Embryonic facial prominence (tissue), 1 donor: Measurements from ENCODE around the gene EPB41L4B.

Experiments
- DNase-seq: peaks from one replicate; pipeline ENCODE4 v3.0.0-alpha.2; 2016; ENCODE audit errors: extremely low spot score

EPB41L4B gene

DNA sequence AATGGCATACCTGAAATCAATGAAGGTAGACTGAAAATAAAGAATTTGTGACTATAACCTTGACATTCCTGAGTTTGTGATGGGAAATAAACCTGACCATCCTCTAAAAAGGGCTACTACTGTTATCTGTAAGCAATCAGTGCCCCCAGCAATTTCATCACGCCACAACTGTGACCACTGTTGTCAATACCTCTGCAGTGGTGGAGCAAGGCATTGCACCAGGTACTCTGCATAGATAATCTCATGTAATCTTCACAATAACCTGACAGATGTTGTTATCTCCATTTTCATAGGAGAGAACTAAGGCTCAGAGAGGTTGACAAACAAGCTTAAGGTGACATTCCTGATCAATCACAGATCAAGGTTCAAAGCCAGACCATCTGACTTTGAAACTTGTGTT lies 115.3 kb downstream of the EPB41L4B start:
- no peak for DNase-seq

DNA sequence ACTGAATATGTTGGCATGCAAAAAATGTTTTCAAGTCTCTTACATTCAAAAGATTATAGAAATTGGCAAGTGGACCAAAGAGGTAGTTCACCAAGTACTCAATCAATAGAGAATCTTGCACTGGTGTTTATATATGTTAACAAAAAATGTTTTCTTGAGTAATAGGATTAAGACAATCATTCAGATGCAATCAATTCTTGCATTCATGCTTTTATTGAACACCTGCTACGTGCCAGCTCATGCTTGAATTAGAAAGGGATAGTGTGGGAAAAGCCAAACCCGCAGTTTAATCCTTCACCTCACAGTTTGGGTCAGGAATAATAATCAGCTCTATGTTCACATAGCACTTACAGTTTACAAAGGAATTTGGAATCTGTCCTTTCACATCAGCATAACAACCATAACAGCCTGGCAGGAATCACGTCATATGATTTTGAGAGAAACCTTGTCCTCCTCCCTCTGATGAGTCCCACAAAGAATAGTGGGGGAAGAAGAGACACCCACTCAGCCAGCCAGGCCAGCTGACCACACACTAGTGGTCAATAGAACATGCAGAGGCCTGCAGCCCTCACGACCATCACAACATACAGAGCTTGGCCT lies 117.0 kb downstream of the EPB41L4B start:
- DNase-seq: no peak

DNA sequence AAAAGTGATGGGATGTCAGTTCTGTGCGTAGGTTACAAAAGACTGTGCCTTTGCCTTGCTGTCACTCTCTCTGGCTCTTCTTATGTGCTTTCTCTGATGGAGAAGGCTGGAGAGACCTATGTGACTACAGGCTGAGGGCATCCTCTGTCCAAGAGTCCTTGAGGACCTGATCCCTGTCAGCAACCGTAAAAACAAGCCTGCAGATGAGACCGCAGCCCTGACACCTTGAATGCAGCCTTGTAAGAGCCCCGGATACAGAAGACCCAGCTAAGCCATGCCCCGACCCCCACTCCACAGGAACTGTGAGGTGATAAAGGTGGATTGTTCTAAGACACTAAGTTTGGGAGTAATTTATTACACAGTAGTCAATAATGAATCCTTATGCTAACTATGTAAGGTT lies 121.2 kb downstream of the EPB41L4B start:
- no peak for DNase-seq

DNA sequence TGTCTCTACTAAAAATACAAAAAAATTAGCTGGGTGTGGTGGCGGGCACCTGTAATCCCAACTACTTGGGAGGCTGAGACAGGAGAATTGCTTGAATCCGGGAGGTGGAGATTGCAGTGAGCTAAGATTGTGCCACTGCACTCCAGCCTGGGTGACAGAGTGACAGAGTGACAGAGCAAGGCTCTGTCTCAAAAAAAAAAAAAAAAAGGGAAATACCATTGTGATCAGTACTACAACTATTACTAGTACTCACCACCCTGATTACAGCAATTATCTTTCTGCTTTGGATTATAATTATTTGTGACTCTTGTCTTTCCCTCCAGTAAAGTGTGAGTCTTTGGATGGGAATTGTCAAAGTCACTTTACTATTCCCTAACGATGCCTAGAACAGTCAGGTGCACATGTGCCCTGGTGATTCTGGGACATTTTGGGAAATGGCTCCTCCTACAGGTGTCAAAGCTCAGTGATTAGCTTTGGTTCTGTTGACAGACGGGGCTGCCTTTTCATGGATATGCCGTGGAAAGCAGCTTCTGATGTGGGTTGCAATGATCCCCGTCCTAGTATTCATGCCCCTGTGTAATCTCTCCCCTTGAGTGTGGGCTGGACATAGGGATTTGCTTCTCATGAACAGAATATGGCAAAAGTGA lies 122.0 kb downstream of the EPB41L4B start:
- no peak for DNase-seq

DNA sequence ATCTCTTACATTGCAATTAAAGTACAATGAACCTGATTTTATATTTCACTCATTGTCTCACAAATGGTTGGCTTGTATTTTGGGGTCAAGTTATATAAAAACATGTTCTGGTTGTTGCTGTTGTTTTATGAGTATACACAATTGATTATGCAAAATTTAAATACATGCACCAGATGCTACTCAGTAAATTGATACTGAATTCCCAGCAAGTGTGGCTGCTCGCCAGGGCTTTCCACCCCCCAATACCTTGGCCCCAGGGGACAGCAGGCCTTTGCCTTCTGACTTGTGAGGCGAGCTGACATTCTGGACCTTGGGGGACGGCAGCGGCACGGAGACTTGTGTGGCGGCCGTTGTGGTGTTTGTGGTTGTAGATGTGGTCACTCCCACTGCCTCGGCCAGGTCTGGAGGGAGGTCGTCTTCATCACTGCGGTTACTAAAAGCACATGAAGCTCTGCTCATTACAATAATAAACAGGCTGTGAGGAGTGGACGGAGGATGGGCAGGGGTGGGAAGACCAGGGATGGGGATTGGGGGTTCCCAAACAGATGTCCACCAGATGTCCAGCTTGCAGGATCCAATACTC lies 126.8 kb downstream of the EPB41L4B start:
- no peak for DNase-seq

DNA sequence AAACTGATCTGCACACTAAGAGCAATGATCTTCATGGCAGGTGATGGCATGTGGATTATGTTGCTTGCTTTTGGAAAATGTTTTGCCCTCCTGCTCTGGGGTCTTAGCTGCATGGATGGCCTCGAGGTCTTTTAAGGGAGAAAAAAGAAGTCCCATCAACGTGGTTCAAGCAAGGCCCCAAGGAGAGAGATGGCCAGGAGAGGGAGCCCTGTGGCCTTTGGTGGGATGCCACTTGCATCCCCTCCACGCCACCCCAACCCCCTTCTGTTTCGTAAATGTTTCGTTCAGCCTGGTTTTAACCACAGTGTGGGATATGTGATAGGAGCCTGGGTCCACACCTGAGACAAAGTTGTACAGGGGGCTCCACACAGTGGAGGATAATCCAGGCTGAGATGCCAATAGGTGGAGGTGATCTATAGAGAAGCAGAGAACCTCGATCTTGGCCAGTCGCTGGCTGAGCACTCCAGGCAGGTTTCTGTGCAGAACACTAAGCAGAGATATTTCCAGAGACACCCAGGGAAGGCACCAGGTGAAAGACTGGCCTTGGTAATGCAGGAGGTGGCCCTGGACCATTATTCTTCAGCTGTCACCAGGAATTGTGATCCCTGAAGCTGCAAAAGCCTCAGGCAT lies 128.0 kb downstream of the EPB41L4B start:
- DNase-seq: no peak

DNA sequence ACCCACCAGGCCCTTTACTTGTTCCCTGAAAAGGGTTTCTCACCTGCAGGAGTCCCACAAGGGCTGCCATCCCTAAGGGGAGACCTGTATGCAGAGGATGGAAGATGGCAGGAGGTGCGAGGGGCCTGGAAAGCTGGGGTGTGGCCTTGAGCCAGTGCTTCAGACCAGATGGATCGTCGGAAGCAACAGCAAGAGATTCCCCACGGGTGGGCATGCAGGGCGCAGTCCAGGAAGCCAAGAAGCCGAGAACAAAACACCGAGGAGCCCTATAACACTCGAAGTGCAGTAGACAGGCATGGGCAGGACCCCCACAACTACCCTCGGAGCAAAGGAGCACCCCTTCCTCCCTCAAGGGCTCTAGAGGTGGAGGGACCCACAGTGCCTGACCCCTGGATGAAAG lies 129.1 kb downstream of the EPB41L4B start:
- DNase-seq: no peak

DNA sequence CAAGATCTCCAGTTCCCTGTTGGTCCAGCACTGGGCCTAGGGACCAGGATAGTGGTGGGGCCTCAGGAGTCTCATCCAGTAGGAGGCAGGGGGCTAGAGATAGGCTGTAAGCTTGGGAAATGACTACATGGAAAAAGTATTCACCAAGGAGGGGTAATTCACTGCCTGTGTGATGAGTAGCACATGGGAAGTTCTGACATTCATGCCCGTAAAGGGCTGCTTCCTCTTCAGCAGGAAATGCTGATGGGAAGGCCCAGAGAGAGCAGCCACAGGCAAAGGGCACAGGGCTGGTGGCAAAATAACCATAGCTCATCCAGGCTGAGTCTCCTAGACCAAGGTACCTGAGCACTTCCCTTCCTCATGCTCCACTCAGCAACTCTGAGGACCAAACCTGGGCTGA lies 130.7 kb downstream of the EPB41L4B start:
- no peak for DNase-seq

DNA sequence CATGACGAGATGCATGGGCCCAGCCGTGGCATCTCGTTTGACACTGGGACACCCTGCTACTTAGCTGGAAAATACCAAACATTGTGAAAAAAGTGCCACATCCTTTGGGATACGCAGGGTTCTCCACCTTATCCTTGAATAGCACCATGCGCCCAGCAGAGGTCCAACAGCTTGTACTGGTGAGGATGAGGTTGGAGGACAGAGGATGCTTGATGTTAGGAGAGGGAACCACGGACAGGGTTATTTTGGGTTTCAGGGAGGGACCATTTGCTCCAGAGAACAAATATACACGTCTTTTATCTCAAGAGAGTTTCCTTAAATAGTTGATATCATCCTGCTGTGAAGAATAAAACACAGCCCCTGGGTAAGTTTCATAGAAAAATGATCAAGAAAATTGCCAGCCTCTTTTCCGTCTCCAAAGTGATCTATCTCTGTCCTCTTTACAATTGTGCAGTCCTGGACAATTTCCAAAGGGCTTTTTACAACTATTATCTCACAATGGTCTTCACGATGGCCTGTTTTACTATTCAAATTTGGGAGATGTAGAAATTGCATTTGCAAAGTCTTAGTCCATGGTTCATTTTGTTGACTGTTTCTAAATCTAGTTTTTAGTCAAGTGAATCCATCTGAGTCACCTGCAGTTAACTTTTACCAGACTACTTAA lies 133.9 kb downstream of the EPB41L4B start:
- DNase-seq: no peak

DNA sequence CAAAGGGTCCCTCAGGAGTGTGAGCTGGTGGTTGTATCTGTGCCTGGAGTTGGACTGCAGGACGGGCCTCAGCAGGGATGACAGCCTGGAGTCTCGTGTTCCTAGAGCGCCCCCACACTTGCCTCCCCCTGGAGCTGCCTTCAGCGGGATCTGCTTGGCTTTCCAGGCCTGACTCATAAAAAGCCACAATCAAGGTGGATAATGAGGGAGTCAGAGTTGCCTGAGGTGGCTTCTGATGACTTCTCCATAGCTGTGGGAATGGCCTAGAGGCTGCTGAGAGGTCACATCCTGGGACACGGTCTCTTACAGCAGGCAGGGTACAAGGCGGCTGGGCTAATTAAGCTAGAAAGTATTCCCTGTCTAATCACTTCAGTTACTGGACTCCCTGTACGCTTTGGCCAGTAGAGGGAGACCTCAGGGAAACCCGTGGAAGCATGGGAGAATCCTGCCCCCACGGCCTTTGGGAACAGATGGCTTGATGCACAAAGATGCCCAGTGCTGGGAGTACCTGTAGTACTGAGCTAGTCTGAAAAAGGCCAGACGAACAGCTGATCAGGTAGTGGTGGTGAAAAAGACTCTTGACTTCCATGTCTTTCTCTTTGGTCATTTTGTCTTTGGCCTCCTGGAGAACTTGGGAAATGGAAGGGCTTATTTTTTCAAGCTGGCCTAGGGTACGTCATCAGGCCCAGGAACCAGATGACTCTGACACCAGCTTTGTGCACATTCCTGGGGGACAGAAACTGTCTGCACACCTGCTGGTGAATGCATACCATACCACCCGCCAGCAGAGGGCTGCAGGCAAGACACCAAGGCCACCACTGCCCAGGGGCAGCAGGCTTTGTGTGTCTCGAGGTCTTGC lies 137.7 kb downstream of the EPB41L4B start:
- DNase-seq: no peak

DNA sequence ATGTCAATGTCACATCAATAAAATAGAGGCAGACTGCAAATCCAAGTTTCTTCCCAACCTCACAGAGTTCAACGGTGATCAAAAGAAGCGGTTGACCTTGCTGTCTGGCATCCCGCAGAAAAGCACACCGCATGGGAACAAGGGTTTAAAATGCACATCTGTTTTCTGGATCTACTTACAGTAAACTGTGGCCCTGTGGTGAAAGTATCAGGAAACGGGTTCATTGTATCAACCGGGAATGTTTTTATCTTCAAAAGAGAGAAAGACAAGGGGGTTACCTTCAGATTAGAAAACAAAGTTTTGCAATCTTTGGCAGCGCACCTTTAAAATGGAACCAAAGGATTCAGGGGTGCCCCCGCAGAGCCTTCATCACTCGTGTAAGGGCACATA lies 138.3 kb downstream of the EPB41L4B start:
- DNase-seq: no peak

DNA sequence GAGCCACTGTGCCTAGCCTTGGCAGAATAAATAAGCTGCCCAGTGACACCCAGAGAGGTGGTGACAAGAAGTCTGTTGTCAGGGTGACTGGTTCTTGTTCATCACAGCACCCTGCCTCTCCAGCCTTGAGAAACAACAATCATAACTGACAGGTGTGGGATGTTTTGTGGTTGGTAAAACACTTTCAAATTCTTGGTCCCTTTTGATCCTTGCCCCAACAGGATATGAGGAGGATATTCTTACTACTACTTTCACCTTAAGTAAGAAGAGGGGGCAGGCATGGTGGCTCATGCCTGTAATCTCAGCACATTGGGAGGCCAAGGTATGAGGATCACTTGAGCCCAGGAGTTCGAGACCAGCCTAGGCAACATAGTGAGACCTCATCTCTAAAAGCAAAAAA lies 139.6 kb downstream of the EPB41L4B start:
- no peak for DNase-seq

DNA sequence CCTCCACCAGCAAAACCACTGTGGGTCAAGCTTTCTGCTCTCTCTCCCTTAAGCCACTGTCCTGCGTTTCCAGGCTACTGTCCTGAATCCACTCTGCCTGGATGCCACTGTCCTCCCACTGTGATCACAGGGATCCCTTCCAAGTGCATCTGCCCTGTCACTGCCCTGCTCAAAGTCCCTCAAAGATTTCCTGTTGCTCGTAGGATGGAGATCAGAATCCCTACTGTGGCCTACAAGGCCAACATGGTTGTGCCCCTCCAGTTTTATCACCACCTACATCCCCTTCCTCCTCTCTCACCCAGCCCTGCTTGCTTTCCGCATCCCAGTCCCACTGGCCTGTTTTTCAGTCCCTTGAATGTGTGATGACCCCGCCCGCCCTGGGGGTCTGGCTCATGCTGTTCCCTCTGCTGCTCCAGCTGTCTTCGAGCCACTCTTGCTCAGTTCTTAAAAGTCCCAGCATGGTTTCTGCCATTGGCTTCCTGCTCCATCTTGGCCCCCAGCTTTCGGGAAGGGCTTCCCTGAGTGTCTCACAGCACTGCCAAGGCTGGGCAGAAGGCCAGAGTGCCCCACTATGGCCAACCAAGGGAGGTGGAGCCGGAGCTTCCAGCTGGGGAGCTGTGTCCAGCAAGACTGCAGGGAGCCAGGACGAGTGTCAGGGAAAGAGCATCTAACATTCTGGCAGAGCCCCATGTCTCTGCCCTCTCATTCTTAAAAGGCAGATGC lies 140.9 kb downstream of the EPB41L4B start:
- DNase-seq: no peak

DNA sequence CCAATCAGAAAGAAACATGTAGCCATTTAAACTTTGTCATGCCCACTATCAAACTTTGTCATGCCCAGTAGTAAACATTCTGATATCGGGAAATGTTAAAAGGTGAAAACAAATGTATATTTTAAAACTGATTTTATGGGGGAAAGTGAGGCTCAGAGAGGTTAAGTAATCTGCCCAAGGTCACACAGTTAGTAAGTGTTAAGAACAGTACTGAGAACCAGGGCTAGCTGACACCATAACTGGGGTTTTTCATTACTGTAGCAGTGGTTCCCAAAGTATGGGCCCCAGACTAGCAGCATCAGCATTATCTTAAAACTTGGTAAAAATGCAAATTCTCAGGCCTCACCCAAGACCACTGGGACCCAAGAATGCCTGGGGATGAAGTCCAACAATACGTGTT lies 143.9 kb downstream of the EPB41L4B start:
- DNase-seq: no peak

DNA sequence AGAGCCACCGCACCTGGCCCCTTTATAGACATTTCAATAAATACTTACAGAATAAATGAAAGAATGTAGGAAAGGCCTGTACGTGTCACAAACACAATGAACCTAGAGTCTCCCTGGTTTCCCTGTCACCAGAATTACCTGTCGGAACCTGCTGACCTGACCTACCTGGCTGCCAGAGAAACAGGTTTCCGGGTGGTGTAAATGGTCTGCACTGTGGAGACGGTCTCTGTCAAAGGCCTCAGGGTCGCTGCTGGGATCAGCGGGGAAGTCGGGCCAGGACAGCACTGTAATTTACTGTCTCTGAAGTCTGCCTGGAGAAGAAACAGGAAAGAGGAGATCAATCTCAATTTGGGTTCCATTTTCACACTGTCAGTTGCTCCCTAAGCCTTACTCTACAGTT lies 144.5 kb downstream of the EPB41L4B start:
- no peak for DNase-seq

DNA sequence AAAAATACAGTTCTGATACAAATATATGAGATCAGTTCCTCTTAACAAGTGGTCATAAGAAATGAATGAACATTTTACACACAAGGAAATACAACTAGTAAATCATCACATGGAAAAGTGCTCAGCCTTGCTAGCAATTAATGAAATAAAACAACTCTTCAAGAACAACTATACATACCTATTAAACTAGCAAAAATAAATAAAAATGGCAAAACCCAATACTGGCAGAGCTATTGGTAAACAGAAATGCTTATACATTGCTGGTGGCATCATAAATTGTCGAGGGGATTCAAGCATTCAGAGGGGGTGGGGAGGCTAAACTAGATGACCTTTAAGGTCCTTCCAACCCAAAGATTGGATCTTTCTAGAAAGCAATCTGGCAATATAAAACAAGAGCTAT lies 147.9 kb downstream of the EPB41L4B start:
- DNase-seq: no peak

DNA sequence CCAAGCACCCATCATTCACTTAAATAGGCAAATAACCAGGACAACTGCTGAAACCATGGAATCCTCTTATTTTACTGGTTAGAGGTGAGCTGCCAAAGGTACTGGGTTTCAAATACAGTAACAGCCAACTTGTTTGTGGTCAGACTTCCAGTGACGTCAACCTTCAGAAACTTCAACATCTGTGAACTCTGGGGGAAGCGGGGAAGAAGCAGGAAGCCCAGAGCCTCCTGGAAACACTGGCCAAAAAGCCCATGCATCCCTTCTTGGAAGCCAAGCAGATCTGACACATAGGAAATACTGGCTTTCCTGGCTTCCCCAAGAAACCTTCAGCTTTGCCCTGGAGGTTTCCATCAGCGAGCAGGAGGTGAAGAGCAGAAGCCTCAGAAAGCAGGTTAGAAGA lies 148.9 kb downstream of the EPB41L4B start:
- no peak for DNase-seq

DNA sequence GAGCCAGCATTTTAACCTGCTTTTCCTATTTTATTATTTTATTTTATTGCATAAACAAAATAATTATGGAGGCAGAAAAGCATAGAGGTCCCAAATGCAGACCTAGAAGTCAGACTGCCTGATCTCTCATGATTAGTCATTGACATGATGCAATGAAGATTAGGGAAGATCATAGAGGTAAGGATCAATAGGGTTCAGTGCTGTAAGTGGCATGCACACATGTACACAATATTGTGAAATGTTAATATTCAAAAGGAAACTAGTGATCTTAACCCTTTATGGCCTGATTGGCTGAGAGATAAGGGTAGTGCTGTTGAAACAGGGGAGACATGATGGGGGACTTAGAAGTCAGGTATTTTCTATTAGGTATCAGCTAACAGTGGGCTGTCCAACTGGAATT lies 152.7 kb downstream of the EPB41L4B start:
- DNase-seq: no peak

DNA sequence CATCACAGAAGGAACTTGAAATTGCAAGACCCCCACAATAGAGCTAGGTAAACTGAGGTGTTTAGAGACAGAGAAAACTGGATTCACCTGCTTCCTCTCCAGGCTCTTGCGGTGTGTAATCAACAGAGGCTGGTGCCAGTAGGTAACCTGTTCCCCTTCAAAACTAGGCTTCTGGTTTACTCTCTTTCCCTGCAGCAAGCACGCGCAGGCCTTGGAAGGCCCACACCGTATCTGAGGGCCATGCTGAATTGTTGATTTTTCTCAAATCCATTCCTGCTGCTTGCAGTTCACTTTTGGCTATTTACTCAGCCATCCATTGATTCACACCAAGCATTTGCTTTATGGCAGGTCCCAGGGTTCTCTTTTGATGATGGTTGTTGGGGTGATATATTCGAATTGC lies 153.1 kb downstream of the EPB41L4B start:
- DNase-seq: no peak

DNA sequence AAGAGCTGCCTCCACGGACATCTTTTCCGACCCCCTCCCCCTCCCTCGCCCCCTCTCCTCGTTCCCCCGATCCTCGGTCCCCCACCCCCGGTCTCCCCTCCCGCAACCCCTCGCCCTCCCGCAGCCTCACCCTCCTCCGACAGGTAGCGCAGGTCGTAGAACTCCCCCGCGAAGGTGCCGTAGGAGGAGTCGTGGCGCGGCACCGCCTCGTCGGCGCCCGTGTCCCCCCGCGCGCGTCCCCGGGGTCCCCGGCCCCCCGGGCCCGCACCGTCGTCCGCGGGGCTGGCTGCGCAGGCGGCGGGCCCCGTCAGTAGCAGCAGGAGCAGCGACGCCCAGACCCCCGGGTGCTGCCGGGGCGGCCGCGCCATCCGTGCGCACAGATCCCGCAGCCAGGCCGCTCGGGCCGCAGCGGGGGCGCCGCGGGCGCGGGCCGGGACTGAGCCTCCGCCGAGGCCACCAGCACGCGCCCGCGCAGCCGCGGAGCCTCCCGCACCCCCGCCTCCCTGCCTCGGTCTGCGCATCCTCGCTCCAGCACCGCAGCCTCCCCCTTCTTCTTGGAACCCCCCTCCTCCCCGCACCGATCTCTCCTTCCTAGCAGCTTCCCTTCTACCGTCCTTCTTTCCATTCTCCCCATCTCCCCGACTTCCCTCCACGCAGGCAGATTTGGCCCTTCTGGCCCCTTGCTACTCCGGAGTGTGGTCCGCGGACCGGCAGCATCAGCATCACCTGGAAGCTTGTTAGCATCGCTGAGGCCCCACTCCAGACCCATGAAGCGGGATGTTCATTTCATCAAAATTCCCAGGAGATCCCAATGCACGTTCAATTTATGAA lies 153.9 kb downstream of the EPB41L4B start, which contains the start of gene FRRS1L:
TSS of gene FRRS1L (minus strand) at position 479 of the 831 bp plus-strand sequence. CDS start at position 368, 111 bp downstream.
- DNase-seq: no peak
